Stimulated activated CD8-positive, alpha-beta memory T cell treated with anti-CD3 and anti-CD28 coated beads, Interleukin-2, amount 100 ng/mL, for 1 hour (primary cell): ENCODE measurements around the gene FHAD1.

Experiments used
- DNase-seq, 2 donors: peaks; one replicate each; pipeline ENCODE4 v3.0.0-alpha.2; 2020; ENCODE audit warnings: low read depth in 2 of 2

The FHAD1 gene

GRCh38 chr1:15435239-15436077 lies 188.4 kb downstream of the FHAD1 start:
- no peak for DNase-seq

DNA sequence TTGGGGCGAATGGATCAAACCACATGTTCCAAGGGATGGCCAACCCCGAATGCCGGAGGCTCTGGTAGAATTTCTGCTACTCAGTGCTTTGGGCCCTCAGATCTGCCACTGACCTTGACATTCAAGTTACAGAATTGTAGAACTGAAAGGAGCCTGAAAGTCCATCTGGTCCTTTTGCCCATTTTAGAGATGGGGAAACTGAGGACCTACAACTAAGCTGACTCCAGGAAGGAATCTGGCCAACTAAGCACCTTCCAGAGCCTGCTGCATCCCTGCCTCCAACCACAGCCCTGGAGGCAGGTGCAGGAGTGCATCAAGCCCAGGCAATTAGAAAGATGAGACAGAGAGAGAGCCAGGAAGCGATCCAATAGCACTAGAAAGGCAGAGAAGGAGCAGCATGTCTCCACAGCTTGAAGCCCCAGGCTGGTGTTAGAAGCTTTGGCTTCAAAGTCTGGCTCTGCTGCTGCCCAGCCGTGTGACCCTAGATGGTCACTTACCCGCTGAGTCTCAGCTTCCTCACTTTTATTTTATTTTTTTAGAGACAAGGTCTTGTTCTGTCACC lies 189.9 kb downstream of the FHAD1 start:
- no peak for DNase-seq

- no peak for DNase-seq
These were observed 192.3 kb downstream of the FHAD1 start for GRCh38 chr1:15439325-15439724.

GRCh38 chr1:15440357-15440756 lies 193.3 kb downstream of the FHAD1 start:
- no peak for DNase-seq

DNA sequence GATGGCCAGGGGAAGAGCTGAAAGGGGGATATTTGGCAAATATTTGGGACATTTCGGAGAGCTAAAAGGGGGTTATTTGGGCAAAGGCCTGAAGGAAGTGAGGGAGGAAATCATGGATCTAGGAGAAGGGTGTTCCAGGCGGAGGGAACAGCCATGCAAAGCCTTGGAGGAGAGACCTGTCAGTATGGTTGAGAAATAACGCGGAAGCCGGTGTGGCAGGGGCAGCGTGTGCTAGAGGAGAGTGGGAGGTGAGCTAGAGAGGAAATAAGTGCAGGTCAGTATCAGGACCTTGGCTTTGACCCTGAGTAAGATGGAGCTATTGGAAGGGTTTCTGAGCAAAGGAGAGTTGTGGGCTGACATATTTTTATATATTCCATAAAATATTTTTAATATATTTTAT lies 194.2 kb downstream of the FHAD1 start:
- DNase-seq, result no peak

GRCh38 chr1:15442119-15442518 lies 195.1 kb downstream of the FHAD1 start:
- no peak for DNase-seq

DNA sequence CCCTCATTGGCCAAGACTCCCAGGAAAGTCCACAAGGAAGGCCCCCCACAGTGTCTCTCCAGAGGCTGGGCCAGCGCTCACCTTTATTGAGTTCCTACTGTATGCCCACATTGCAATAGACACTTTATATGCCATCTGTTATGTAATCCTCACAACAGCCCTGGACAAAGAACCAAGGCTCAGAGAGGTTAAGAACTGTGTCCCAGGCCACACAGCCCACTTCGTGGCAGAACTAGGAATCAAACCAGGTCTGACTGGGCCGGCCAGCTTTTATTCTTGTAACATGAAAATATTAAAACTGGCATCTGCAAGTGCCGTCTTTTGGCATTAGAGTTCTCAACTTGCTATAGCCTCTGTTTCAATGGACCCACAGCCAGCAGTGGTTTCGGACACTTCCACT lies 195.7 kb downstream of the FHAD1 start:
- no peak for DNase-seq

DNA sequence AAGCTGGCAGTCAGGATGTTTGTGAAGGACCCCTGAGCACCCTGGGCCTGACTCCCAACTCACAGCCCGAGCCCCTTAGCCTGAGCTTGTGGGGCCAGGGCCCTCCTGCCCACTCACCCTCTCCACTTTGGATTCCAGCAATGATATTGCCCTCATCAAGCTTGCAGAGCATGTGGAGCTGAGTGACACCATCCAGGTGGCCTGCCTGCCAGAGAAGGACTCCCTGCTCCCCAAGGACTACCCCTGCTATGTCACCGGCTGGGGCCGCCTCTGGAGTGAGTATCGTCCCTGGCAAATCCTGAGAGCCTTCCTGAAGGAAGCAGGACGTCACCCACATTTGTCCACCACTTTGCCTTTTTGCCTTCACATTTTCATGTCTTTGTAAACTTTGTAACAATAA lies 196.3 kb downstream of the FHAD1 start:
- DNase-seq, result no peak

GRCh38 chr1:15444468-15445389 lies 197.7 kb downstream of the FHAD1 start:
- no peak for DNase-seq

GRCh38 chr1:15445390-15446122 lies 198.5 kb downstream of the FHAD1 start:
- DNase-seq, result no peak

DNA sequence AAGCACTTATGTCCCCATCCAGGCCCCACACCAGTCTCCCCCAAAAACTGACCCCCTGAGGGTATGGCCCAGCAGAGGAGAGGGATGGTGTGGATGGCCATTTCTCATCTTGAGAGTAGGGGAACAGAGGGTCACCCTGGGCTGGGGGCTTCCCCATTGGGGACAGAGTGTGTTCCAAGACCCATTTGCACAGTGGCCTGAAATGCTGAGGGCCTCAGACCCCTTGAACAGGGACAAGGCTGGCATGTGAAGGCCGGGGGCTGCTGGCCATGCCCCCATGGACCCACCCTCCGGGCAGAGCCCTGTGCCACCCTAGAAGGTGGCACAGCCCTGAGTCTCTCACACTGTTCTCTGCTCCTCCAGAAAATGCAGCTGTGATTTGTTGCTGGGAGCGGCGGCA lies 199.2 kb downstream of the FHAD1 start:
- DNase-seq, result no peak
